Endothelial cell of umbilical vein (primary cell): ENCODE data around the gene GAS2L2. TPM values are rescaled to one million over a fixed set of nuclear protein-coding genes. Genes with fewer than 3 reads are reported as not detected.

Experiments used
- BruUV-seq: library from RNA; stranded (reverse); fragments of 400-500 nt; replicated peaks from 2 replicates; lab custom pipeline; 2021; lab: Mats Ljungman, UMichigan
- CTCF ChIA-PET: fragments of 300-600, 350-600 bp; sonication (Branson Sonifier 250); formaldehyde crosslinking; loops from one replicate; lab custom pipeline; 2021; ENCODE audit warnings: antibody characterized with exemption, inconsistent platforms; lab: Charles Lee
- POLR2A ChIA-PET: fragments of 300-600, 350-600 bp; sonication (Branson Sonifier 250); formaldehyde crosslinking; loops from one replicate; lab custom pipeline; 2021; ENCODE audit warnings: antibody characterized with exemption, inconsistent platforms; lab: Charles Lee
- DNase-seq: peaks from one replicate; pipeline ENCODE4 v3.0.0-alpha.2; 2011; ENCODE audit warnings: low read depth, low spot score
- FAIRE-seq: peaks from 2 replicates; lab custom pipeline; 2011; peaks lifted over from hg19 to GRCh38; lab: Jason Lieb, UNC
- H2AFZ ChIP-seq: 2 replicates; pipeline ENCODE4 v1.6.0; 2012; ENCODE audit warnings: low read depth, low read length, control low read depth, inconsistent platforms
- H3K27ac ChIP-seq: 2 replicates; pipeline ENCODE4 v1.5.1; 2011; ENCODE audit warnings: low read depth, mild to moderate bottlenecking, control low read depth, low read length, moderate library complexity; ENCODE audit not compliant: insufficient read depth
- H3K27me3 ChIP-seq, 2 experiments: 2 replicates each; pipeline versions ENCODE4 v1.6.0 to v1.6.1; 2011; ENCODE audit warnings: low read length in 2 of 2, mixed read lengths in 1 of 2; ENCODE audit not compliant: control insufficient read depth in 2 of 2, insufficient read depth in 2 of 2
- H3K36me3 ChIP-seq, 2 experiments: 2 replicates in 1 of 2; 3 replicates in 1 of 2; pipeline ENCODE4 v1.5.1; 2011; ENCODE audit warnings: low read length in 2 of 2, mild to moderate bottlenecking in 1 of 2, moderate library complexity in 1 of 2; ENCODE audit not compliant: control insufficient read depth in 2 of 2, insufficient read depth in 2 of 2; ENCODE audit errors: extremely low read depth in 1 of 2
- H3K4me1 ChIP-seq: 3 replicates; pipeline ENCODE4 v1.5.1; 2011; ENCODE audit warnings: mild to moderate bottlenecking, low read length; ENCODE audit not compliant: control insufficient read depth, insufficient read depth; ENCODE audit errors: extremely low read depth
- H3K4me2 ChIP-seq: 2 replicates; pipeline ENCODE4 v1.6.1; 2011; ENCODE audit warnings: low read length, control low read depth, mixed read lengths; ENCODE audit not compliant: insufficient read depth
- H3K4me3 ChIP-seq, 3 experiments: fragments of 200-600 bp in 1 of 3; sonication (generic), shearing (Covaris generic) in 1 of 3; replicated peaks in 1 of 3; 2 replicates each; pipeline ENCODE4 v1.5.1; 2011 to 2016; ENCODE audit warnings: control low read depth in 3 of 3, low read length in 3 of 3, mild to moderate bottlenecking in 2 of 3, inconsistent platforms in 1 of 3, low read depth in 1 of 3, moderate library complexity in 1 of 3; ENCODE audit not compliant: insufficient read depth in 1 of 3
- H3K79me2 ChIP-seq: 2 replicates; pipeline ENCODE4 v1.6.0; 2012; ENCODE audit warnings: low read length, inconsistent platforms; ENCODE audit not compliant: control insufficient read depth, insufficient read depth
- H3K9ac ChIP-seq: replicated peaks from 2 replicates; pipeline ENCODE3; 2011; ENCODE audit warnings: low read length, control low read depth; ENCODE audit not compliant: insufficient read depth; ENCODE audit errors: extremely low read depth
- H3K9me1 ChIP-seq: replicated peaks from 3 replicates; pipeline ENCODE4 v1.6.0; 2011; ENCODE audit warnings: mild to moderate bottlenecking, low read length; ENCODE audit not compliant: control insufficient read depth, insufficient read depth; ENCODE audit errors: extremely low read depth
- H3K9me3 ChIP-seq: replicated peaks from 2 replicates; pipeline ENCODE4 v1.5.1; 2012; ENCODE audit warnings: low read length, inconsistent platforms; ENCODE audit not compliant: control insufficient read depth, insufficient read depth
- H4K20me1 ChIP-seq: replicated peaks from 2 replicates; pipeline ENCODE3; 2011; ENCODE audit warnings: mild to moderate bottlenecking, low read length; ENCODE audit not compliant: control insufficient read depth, insufficient read depth; ENCODE audit errors: extremely low read depth
- CTCF ChIP-seq, 2 donors: IDR thresholded peaks; 1 replicate in 1 of 2; 2 replicates in 1 of 2; pipeline ENCODE4 v1.5.1; 2011; ENCODE audit warnings: low read length in 2 of 2, mild to moderate bottlenecking in 2 of 2, moderate library complexity in 2 of 2, control low read depth in 1 of 2, inconsistent platforms in 1 of 2, low read depth in 1 of 2; ENCODE audit not compliant: insufficient read depth in 1 of 2; ENCODE audit errors: extremely low read depth in 1 of 2
- EZH2 ChIP-seq: IDR thresholded peaks from 2 replicates; pipeline ENCODE4 v1.6.1; 2012; ENCODE audit warnings: borderline replicate concordance, low read depth, mild to moderate bottlenecking, moderate library complexity, low read length, inconsistent platforms; ENCODE audit not compliant: severe bottlenecking
- FOS ChIP-seq: IDR thresholded peaks from 2 replicates; pipeline ENCODE4 v1.6.1; 2011; ENCODE audit warnings: mild to moderate bottlenecking, low read length, moderate library complexity, borderline replicate concordance; ENCODE audit not compliant: insufficient read depth
- GATA2 ChIP-seq: IDR thresholded peaks from 2 replicates; pipeline ENCODE4 v1.7.0; 2011; ENCODE audit warnings: low read depth, mild to moderate bottlenecking, moderate library complexity, mixed read lengths, low read length; ENCODE audit not compliant: insufficient read length, insufficient read depth
- JUN ChIP-seq: IDR thresholded peaks from 2 replicates; pipeline ENCODE4 v1.6.1; 2011; ENCODE audit warnings: borderline replicate concordance, low read depth; ENCODE audit not compliant: insufficient read length, insufficient read depth
- MAX ChIP-seq: IDR thresholded peaks from 2 replicates; pipeline ENCODE4 v1.6.1; 2011; ENCODE audit not compliant: insufficient read depth, insufficient read length
- MYC ChIP-seq: IDR thresholded peaks from one replicate; pipeline ENCODE4 v1.6.1; 2011; ENCODE audit warnings: mild to moderate bottlenecking, low read depth, low read length
- POLR2A ChIP-seq: IDR thresholded peaks from 2 replicates; pipeline ENCODE4 v1.6.1; 2012; ENCODE audit warnings: low read depth, mild to moderate bottlenecking, control low read depth, low read length
- POLR2AphosphoS5 ChIP-seq: IDR thresholded peaks from 2 replicates; pipeline ENCODE4 v1.6.1; 2012; ENCODE audit warnings: low read depth, mild to moderate bottlenecking, control low read depth, low read length, moderate library complexity; ENCODE audit not compliant: insufficient read depth
- dilution Hi-C: fragments of 300-500 bp; cut with MboI; formaldehyde crosslinking; loops from one replicate; pipeline ENCODE4 v1.15.0; 2019; ENCODE audit warnings: low sequenced_read_pairs; ENCODE audit not compliant: extremely low pct_ligation_motif_present
- intact Hi-C: fragments of 100-400 bp; cut with micrococcal nuclease; formaldehyde crosslinking; loops from one replicate; pipeline ENCODE4 v1.10.0; 2022
- polyA plus RNA-seq, 4 experiments: library from polyadenylated mRNA; depleted of rRNA in 3 of 4; stranded (reverse) in 3 of 4; unstranded in 1 of 4; fragments of >200 nt; gene quantifications; 2 replicates each; pipeline versions ENCODE4 v1.2.1 to v1.2.3, GENCODE V29; 2011 to 2012; ENCODE audit warnings: missing spikeins in 1 of 4
- total RNA-seq: library from RNA; stranded (reverse); gene quantifications from 2 replicates; pipeline ENCODE4 v1.2.3, GENCODE V29; 2021

The GAS2L2 gene
- total and polyA plus RNA-seq, 2 donors (not counting 3 experiments of a cell fraction or from before 2014, with no cell fraction given), result not detected

DNA sequence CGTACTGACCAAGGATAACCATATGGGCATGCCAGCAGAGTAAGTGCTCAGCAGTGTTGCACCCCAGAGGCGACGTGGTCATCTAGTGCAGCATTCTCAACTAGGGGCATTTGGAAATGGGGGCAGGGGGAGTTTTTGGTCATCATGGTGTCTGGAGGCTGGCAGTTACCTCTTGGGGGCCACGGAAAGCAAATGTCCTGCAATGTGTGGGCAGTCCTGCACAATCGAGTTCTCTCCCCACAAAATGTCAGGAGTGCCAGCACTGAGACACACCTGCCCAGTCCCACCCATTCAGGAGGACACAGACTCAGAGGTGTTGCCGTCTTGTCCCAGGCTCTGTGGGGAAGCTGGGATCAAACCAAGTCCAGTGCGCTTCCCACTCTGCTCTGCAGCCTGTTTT, 18.6 kb downstream of the GAS2L2 start:
- no TSS peak for BruUV-seq

More for the DNA sequence above, 18.6 kb downstream of the GAS2L2 start:
- TF ChIP-seq POLR2A, result no peak
- no peak for TF ChIP-seq MAX
- TF ChIP-seq POLR2AphosphoS5, result no peak
- TF ChIP-seq JUN, result no peak
- no peak for TF ChIP-seq FOS
- TF ChIP-seq MYC, result no peak
- no peak for TF ChIP-seq GATA2
- TF ChIP-seq EZH2, result no peak
- TF ChIP-seq CTCF (IDR thresholded peaks at IDR 0.05; ENCODE audit: extremely low read depth in 1 of 2, insufficient read depth in 1 of 2, low read depth in 1 of 2, low read length in 2 of 2), result no peak
- no peaks in the 10 kb centered on the region for H3K9me3 ChIP-seq
- FAIRE-seq (no peak), DNase-seq (no peak)
- H3K9ac ChIP-seq, result no peak overlapping the region
- H3K36me3 ChIP-seq, result no peaks in the 10 kb centered on the region
- H3K27ac ChIP-seq, result no peak overlapping the region
- ChIA-PET POLR2A (no interaction called here), CTCF (interaction anchor here (1.7 kb wide), 1 partner anchor 13 kb away, joined by 6 read pairs; no protein-coding TSS in a partner anchor)
- dilution Hi-C loops (loop anchor here (25.0 kb wide), 1 partner anchor 122 kb away; no protein-coding TSS in a partner anchor), intact Hi-C loops (no loop called here)
- no peaks in the 10 kb centered on the region for H3K9me1 ChIP-seq
- H2AFZ ChIP-seq, result no peak overlapping the region
- no peaks in the 10 kb centered on the region for H4K20me1 ChIP-seq
- peaks cover 13 to 21% of the 10 kb centered on the region in 2 experiments for H3K27me3 ChIP-seq
- H3K4me1 ChIP-seq, result peaks cover 4% of the 10 kb centered on the region
- no peak overlapping the region for H3K4me2 ChIP-seq
- no peaks in the 10 kb centered on the region for H3K79me2 ChIP-seq
- no peak overlapping the region for H3K4me3 ChIP-seq
